CD4-positive, alpha-beta T cell (primary cell): Measurements from ENCODE around the gene CLDN22. TPM values are rescaled to one million over a fixed set of nuclear protein-coding genes. Genes with fewer than 3 reads are reported as not detected.

Source experiments
- ATAC-seq: fragments of 200-7000 bp; cut with Tn5 transposase; one replicate; pipeline ENCODE4 v1.10.0; 2022; ENCODE audit warnings: mild to moderate bottlenecking; ENCODE audit not compliant: poor library complexity
- CTCF ChIA-PET: fragments of 350-600 bp; sonication (Branson Sonifier 250); formaldehyde crosslinking; loops from one replicate; lab custom pipeline; 2021; ENCODE audit warnings: antibody characterized with exemption, inconsistent platforms; lab: Charles Lee
- POLR2A ChIA-PET: fragments of 350-600 bp; sonication (Branson Sonifier 250); formaldehyde crosslinking; loops from one replicate; lab custom pipeline; 2021; ENCODE audit warnings: antibody characterized with exemption, inconsistent platforms; lab: Charles Lee
- DNase-seq, 14 experiments: peaks; one replicate each; pipeline ENCODE4 v3.0.0-alpha.2; 2013 to 2020; ENCODE audit warnings: mixed read lengths in 2 of 14
- H3K27ac ChIP-seq, 2 donors: one replicate each; pipeline versions ENCODE4 v1.5.1 to v1.7.0; 2013; ENCODE audit warnings: low read length in 2 of 2, low read depth in 1 of 2, mild to moderate bottlenecking in 1 of 2
- H3K27me3 ChIP-seq, 2 experiments: 1 replicate in 1 of 2; 2 replicates in 1 of 2; pipeline versions ENCODE4 v1.6.1 to v1.7.0; 2013; ENCODE audit warnings: low read length in 2 of 2, control low read depth in 1 of 2, mild to moderate bottlenecking in 1 of 2, moderate library complexity in 1 of 2; ENCODE audit not compliant: insufficient read depth in 2 of 2, control insufficient read depth in 1 of 2
- H3K36me3 ChIP-seq: one replicate; pipeline ENCODE4 v1.6.1; 2013; ENCODE audit warnings: low read length, control low read depth; ENCODE audit not compliant: insufficient read depth
- H3K4me1 ChIP-seq: one replicate; pipeline ENCODE4 v1.6.1; 2013; ENCODE audit warnings: low read length, control low read depth; ENCODE audit not compliant: insufficient read depth
- H3K4me3 ChIP-seq: one replicate; pipeline ENCODE4 v1.5.1; 2013; ENCODE audit warnings: mild to moderate bottlenecking, low read length, moderate library complexity
- H3K9me3 ChIP-seq, 2 experiments: 1 replicate in 1 of 2; 2 replicates in 1 of 2; pipeline versions ENCODE4 v1.6.1 to v1.7.0; 2013; ENCODE audit warnings: low read length in 2 of 2, mild to moderate bottlenecking in 2 of 2, control low read depth in 1 of 2, moderate library complexity in 1 of 2; ENCODE audit not compliant: control insufficient read depth in 1 of 2, insufficient read depth in 1 of 2
- H3K27ac Mint-ChIP-seq: one replicate; pipeline ENCODE4 v1.8.0; 2020; ENCODE audit warnings: mixed read lengths
- H3K27me3 Mint-ChIP-seq: one replicate; pipeline ENCODE4 v1.8.0; 2021; ENCODE audit warnings: mixed read lengths
- H3K36me3 Mint-ChIP-seq: one replicate; pipeline ENCODE4 v1.8.0; 2021; ENCODE audit warnings: low read depth, mixed read lengths
- H3K4me1 Mint-ChIP-seq: one replicate; pipeline ENCODE4 v1.8.0; 2021; ENCODE audit warnings: low read depth, mixed read lengths
- H3K4me3 Mint-ChIP-seq: one replicate; pipeline ENCODE4 v1.8.0; 2020; ENCODE audit warnings: mild to moderate bottlenecking, mixed read lengths
- H3K9me3 Mint-ChIP-seq: one replicate; pipeline ENCODE4 v1.8.0; 2020; ENCODE audit warnings: mixed read lengths
- intact Hi-C, 2 experiments: fragments of 100-400 bp; cut with DNase I in 1 of 2; cut with micrococcal nuclease in 1 of 2; formaldehyde crosslinking; loops; one replicate each; pipeline versions ENCODE4 v1.15.1 to v1.9.0; 2023 to 2025; cut with DNase I, micrococcal nuclease
- total RNA-seq, 174 experiments: library from RNA in 2 of 174; stranded (reverse) in 2 of 174; gene quantifications; one replicate each; pipeline ENCODE4 v1.2.3 and lab custom pipeline; 2021 to 2026
- TF ChIP-seq, protein P1 (sequence below): fragments of 200-600 bp; IDR thresholded peaks from one replicate; pipeline ENCODE4 v1.8.0; 2022; ENCODE audit warnings: antibody characterized with exemption, mild to moderate bottlenecking

The CLDN22 gene
- total RNA-seq, 2 experiments from 2014 or later, result not detected

DNA sequence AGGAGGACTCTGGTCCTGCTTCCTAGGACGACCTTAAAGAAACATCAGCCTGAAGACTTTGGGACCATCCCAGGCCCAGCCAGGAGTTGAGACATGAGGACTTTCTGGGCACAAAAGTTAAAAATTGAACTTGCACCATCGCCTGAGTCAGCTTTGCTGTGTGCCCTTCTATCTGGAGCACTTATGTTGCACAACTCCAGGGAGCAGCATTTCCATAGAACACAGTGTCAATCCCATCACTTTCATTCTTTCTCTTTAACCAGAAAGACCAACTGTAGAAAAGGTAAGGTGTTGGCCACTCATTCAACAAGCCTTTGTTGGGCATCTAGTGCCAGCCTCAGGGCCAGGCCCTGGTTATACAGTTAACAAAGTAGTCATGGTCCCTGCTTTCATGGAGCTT lies 10.8 kb upstream of the CLDN22 start:
- Mint-ChIP-seq H3K36me3 (no peaks in the 10 kb centered on the region), H3K9me3 (no peaks in the 10 kb centered on the region), H3K4me1 (no peaks in the 10 kb centered on the region), H3K27ac (no peak overlapping the region), H3K4me3 (no peak overlapping the region), H3K27me3 (peaks cover 33% of the 10 kb centered on the region)
- Histone ChIP-seq H3K4me1 (no peaks in the 10 kb centered on the region), H3K9me3 (no peaks in the 10 kb centered on the region), H3K4me3 (no peak overlapping the region), H3K36me3 (no peaks in the 10 kb centered on the region), H3K27ac (no peak overlapping the region), H3K27me3 (peaks cover 0 to 4% of the 10 kb centered on the region in 2 experiments)
- ChIA-PET POLR2A (no interaction called here), CTCF (no interaction called here)
- DNase-seq, result no peak
- intact Hi-C loops, result no loop called here
- TF ChIP-seq, protein P1, sequence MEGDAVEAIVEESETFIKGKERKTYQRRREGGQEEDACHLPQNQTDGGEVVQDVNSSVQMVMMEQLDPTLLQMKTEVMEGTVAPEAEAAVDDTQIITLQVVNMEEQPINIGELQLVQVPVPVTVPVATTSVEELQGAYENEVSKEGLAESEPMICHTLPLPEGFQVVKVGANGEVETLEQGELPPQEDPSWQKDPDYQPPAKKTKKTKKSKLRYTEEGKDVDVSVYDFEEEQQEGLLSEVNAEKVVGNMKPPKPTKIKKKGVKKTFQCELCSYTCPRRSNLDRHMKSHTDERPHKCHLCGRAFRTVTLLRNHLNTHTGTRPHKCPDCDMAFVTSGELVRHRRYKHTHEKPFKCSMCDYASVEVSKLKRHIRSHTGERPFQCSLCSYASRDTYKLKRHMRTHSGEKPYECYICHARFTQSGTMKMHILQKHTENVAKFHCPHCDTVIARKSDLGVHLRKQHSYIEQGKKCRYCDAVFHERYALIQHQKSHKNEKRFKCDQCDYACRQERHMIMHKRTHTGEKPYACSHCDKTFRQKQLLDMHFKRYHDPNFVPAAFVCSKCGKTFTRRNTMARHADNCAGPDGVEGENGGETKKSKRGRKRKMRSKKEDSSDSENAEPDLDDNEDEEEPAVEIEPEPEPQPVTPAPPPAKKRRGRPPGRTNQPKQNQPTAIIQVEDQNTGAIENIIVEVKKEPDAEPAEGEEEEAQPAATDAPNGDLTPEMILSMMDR, result no peak
- ATAC-seq, result no peak

DNA sequence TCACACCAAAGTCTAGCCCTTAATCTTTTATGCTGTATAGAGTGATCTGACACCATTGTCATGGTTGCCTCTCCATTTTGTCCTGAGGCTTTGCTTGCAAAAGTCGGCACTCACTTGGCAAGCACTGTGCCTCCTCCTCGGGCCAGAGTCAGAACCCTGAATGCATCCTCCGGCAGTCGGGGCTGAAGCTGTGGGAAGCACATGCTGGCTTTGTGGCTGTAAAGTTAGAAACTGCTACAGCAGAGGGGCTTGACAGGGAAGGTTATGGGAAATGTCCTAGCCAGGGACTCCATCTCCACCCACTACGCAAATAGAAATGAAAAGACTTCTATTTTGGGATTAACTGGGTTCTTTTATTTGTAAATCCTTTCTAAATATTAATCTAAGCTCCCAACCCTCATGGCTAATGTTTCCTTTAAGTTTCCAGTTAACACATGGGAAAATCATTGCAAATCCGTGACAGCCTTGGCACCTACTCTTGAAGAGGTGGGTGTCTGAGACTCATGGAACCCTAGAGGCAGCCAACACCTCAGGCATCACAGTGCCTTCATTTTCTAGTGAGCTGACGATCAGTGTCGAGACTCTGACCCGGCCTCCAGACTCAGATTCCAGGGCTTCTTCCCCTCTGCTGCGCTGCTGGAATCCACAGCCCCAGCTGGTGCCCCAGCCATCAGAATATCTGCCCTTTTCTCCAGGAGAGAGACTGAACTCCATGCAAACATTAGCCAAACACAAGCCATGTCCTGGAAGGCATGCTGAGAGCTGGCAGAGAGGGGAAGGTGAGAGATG lies 10.1 kb upstream of the CLDN22 start:
- no peak for DNase-seq
- Mint-ChIP-seq H3K9me3 (no peaks in the 10 kb centered on the region), H3K27me3 (peaks cover 33% of the 10 kb centered on the region)

DNA sequence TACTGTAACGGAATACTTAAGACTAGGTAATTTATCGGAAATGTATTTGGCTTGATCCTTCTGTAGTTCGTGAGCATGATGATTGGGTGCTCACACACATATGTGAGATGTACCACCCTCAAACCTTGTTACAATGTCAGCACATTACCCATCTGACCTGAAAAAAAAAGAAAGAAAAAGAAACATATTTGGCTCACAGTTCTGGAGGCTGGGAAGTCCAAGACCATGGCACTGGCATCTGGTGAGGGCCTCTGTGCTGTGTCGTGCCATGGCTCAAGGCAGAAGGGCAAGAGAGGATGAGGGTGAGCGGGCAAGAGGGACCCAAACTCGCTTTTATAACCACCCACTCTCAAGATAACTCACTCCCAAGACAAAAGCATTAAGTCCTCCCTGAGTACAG lies 9.2 kb upstream of the CLDN22 start:
- H3K4me3 Mint-ChIP-seq, result no peak overlapping the region
- POLR2A ChIA-PET, result no interaction called here
- CTCF ChIA-PET, result no interaction called here

More for the DNA sequence above, 10.1 kb upstream of the CLDN22 start:
- no peak for ATAC-seq
- CTCF ChIA-PET, result no interaction called here
- no peaks in the 10 kb centered on the region for H3K4me1 Mint-ChIP-seq
- intact Hi-C loops, result no loop called here
- H3K27ac Mint-ChIP-seq, result no peak overlapping the region
- H3K27ac ChIP-seq, result no peak overlapping the region
- peaks cover 0 to 4% of the 10 kb centered on the region in 2 experiments for H3K27me3 ChIP-seq
- no peaks in the 10 kb centered on the region for H3K36me3 Mint-ChIP-seq
- H3K9me3 ChIP-seq, result no peaks in the 10 kb centered on the region
- POLR2A ChIA-PET, result no interaction called here
- no peaks in the 10 kb centered on the region for H3K4me1 ChIP-seq
- TF ChIP-seq, protein P1, result no peak
- no peaks in the 10 kb centered on the region for H3K36me3 ChIP-seq
- no peak overlapping the region for H3K4me3 ChIP-seq
- no peak overlapping the region for H3K4me3 Mint-ChIP-seq

More for the DNA sequence above, 9.2 kb upstream of the CLDN22 start:
- no peaks in the 10 kb centered on the region for H3K9me3 Mint-ChIP-seq
- Histone ChIP-seq H3K4me3 (no peak overlapping the region), H3K27ac (no peak overlapping the region), H3K36me3 (no peaks in the 10 kb centered on the region), H3K4me1 (no peaks in the 10 kb centered on the region), H3K27me3 (peaks cover 0 to 4% of the 10 kb centered on the region in 2 experiments), H3K9me3 (no peaks in the 10 kb centered on the region)
- H3K4me1 Mint-ChIP-seq, result no peaks in the 10 kb centered on the region
- TF ChIP-seq, protein P1, result no peak
- intact Hi-C loops, result no loop called here
- no peaks in the 10 kb centered on the region for H3K36me3 Mint-ChIP-seq
- H3K27me3 Mint-ChIP-seq, result peaks cover 33% of the 10 kb centered on the region
- no peak overlapping the region for H3K27ac Mint-ChIP-seq
- no peak for DNase-seq
- no peak for ATAC-seq
